ENCODE data around the gene DEK.
A peak's percentile ranks its signal among the peaks of the same experiment; 100 is the strongest.
"Not testable (repeated sequence)": the region's sequence is repeated elsewhere in the genome, so short reads cannot be mapped to it uniquely, and the experiment has no call there.

DEK gene

GRCh38 chr6:18237167-18237566, 27.2 kb downstream of the DEK start:
- DNase-seq: no peak

DNA sequence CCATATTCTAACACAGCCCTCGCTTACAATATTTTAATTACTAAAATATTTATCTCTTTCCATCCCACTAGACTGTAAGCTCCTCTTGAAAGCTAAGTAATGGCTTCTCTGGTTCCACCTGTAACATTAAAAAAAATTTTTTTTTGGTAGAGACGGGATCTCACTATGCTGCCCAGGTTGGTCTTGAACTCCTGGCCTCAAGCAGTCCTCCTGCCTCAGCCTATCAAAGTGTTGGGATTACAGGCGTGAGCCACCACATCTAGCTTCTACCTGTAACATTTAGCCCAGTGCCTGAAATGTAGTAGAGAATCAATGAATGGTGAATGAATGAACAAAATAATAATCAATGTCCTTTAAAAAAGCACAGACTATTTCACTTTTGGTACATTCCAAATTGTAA, 28.8 kb downstream of the DEK start:
- DNase-seq: no peak

DNA sequence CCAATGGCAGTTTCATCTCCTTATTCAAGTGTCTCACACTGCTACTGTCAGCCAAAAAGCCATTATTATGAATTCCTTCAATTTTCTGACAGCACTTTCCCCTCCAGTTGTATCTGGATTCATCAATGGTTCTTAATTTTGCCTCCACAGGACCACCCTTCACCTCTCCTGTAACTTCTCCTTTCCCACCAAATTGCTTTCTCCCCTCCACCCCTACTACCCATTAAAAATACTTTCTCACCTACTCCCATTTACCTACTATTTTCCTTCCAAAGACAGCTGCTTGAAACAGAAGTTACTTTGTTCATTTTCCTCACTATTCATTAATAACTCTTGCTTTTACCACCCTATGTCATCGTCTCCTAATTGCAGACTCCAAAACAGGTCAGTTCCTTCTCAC, 29.8 kb downstream of the DEK start:
- no peak for DNase-seq

- DNase-seq: not testable (repeated sequence)
Measured at GRCh38 chr6:18233770-18234169, 30.6 kb downstream of the DEK start.

DNA sequence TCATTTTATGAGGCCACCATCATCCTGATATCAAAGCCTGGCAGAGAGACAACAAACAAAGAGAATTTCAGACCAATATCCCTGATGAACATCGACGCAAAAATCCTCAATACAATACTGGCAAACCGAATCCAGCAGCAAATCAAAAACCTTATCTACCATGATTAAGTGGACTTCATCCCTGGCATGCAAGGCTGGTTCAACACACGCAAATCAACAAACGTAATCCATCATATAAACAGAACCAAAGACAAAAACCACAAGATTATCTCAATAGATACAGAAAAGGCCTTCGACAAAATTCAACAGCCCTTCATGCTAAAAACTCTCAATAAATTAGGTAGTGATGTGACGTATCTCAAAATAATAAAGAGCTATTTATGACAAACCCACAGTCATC, 32.5 kb downstream of the DEK start:
- DNase-seq: not testable (repeated sequence)

- DNase-seq: not testable (repeated sequence)
Measured at GRCh38 chr6:18228590-18228989, 35.7 kb downstream of the DEK start.

- not testable (repeated sequence) for DNase-seq
Measured at GRCh38 chr6:18227166-18227565, 37.2 kb downstream of the DEK start.

DNA sequence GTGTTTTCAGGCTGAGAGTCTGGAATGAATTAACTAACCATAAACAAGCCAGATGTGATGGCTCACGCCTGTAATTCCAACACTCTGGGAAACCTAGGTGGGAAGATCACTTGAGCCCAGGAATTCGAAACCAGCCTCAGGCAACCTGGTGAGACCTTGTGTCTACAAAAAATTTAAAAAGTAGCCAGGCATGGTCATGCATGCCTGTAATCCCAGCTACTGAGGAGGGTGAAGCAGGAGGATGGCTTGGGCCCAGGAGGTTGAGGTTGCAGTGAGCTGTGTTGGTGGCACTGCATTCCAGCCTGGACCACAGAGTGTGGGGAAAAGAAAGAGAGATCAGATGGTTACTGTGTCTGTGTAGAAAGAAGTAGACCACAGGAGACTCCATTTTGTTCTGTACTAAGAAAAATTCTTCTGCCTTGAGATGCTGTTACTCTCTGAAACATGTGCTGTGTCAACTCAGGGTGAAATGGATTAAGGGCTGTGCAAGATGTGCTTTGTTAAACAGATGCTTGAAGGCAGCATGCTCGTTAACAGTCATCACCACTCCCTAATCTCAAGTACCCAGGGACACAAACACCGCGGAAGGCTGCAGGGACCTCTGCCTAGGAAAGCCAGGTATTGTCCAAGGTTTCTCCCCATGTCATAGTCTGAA, 37.8 kb downstream of the DEK start:
- DNase-seq: not testable (repeated sequence)

DNA sequence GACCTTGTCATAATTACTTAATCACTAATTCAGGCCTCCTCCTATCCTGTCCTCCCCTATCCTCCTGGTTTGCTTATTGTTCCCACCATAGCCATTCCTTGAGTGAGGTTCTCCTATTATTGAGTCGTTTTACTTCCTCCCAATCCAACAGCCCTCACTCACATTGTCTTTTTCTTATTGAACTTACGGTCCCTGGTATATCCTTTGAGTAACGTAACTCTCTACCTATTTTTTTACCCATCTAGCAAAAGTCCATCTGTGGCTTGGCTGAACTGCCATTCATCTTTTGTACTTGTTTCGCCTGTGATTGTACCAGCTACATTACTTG, 43.1 kb downstream of the DEK start:
- no peak for DNase-seq

DNA sequence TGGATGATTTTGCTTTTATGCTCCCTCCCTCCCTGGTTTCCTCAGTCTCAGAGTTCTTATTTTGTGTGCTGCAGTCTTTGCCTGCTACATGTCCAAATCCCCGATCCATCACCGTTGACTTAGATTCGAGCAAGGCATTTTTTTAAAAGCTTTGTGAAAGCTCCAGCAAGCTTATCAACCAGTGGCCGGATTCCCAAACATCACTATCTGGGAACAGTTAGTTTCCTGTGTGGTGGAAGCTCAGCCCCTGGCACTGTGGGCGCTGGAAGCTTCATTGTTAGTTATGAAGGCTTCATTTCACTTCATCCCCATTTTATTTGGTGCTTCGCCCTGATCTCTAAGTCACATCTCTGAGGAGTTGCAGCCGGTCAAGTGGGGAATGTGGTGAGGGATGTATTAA, 44.7 kb downstream of the DEK start:
- peak in 1 of 14 donors; percentile 9 for DNase-seq

DNA sequence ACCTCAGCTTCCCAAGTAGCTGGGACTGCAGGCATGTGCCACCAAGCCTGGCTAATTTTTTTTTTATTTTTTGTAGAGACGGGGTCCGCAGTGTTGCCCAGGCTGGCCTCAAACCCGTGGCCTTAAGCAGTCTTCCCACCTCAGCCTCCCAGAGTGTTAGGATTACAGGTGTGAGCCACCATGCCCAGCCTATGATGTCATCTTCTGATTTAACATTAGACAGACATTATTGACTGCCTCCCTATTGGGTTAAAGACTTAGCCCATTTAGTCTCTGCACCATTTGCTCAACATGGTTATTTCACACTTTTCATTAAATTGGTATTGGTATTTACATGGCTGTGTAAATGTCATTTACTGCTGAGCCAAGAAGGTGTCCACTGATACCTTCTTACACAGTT, 46.1 kb downstream of the DEK start:
- DNase-seq: no peak

- no peak for DNase-seq
Measured at GRCh38 chr6:18216411-18216810, 47.9 kb downstream of the DEK start.

DNA sequence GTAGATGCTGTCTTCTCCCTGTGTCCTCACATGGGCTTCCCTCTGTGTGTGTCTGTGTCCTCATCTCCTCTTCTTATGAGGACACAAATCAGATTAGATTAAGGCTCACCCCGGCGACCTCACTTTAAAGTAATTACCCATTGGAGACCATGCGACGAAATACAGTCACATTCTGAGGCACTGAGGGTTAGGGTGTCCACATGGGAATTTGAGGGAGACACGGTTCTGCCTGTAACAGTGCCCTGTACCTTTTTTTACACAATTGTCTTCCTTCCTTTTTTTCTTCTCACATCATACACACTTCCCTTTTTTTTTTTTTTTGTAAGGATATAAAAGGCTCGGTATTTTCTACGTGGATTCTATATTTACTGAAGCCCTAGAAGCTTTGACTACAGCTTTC, 48.9 kb downstream of the DEK start:
- DNase-seq: no peak

GRCh38 chr6:18214003-18214402, 50.3 kb downstream of the DEK start:
- no peak for DNase-seq

DNA sequence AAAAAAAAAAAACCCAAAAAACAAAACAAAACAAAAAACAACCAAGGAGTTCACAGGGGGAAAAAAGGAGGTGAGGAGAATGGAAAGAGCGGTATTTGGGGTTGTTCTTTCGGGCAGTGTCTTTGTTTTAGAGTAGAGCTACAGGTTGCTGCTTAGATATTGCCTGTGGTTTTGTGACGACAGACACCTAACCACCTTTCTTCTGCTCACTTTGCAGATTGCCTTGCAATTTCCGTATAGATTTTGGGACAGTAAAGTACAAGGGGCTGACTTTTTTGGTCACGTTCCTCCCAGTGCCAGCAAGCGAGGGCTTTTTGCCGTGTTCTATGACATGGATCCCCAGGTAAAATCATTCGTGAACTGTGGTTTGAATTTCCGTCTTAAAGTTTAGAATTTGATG, 50.9 kb downstream of the DEK start:
- DNase-seq: no peak

DNA sequence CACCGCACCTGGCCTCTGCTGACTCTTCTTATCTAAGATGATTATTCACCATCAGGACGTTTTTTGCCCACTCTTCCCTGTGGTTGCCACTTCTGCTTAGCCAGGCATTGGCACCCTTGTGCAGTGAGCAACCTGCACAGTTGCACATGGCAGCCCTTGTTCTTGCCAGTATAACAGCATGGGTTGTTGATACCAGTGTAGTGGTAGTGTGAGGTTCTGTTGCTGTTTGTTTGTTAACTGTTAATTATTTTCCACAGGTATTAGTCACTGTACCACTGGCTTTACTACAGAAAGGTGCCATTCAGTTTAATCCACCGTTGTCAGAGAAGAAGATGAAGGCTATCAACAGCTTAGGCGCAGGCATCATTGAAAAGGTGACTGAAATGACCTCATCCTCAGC, 52.1 kb downstream of the DEK start:
- no peak for DNase-seq

- DNase-seq: no peak
Measured at GRCh38 chr6:18211338-18211737, 53.0 kb downstream of the DEK start.

- DNase-seq: no peak
Measured at GRCh38 chr6:18210707-18211106, 53.6 kb downstream of the DEK start.

DNA sequence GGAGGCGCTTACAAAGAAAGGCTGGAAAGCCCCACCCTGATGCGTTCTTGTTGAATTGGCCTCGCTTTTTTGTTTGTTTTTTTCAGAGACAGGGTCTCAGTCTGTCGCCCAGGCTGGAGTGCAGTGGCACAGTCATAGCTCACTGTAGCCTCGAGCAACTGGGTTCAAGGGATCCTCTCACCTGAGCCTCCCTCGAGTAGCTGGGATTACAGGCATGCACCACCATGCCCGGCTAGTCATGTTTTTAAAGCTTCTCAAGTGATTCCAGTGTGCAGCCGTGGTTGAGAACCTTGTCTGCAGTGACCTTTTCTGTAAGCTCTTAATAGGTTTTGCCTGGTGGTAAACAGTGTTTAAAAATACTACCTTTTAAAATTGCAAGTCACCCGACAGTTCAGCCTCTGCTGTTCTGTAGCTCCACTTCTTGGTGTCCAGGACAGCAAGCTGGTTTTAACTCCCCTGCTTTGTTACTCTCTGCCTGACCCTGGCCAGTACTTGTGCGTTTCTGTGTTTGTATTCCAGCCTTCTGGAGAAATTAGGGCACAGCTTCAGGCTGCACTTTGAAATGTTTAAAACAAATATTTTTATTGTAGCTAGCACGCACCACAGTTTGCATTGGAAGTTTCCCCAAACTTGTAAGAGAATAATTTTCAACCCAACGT, 54.7 kb downstream of the DEK start:
- no peak for DNase-seq

- DNase-seq: not testable (repeated sequence)
Measured at GRCh38 chr6:18208778-18209177, 55.6 kb downstream of the DEK start.

GRCh38 chr6:18207949-18208348, 56.4 kb downstream of the DEK start:
- DNase-seq: no peak

DNA sequence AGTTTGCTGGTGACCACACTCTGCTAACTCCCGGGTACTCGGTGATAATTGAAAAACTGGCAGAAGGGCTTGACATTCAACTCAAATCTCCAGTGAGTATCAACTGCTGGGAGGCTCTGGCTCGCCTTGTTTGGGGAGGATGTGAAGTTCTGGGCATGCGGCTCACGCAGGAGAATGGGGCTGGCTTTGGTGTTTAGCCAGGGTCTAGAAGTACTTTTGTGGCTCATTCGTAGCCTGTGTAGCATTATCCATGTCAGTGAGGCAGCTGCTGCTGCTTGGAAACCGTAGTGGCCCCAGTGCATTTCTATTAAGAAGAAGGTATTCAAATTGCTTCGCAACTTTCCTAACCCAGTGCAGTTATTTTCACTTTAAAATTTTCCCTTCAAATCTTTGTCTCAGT, 56.9 kb downstream of the DEK start:
- peak in 7 of 14 donors; percentile 9 to 27 (median 18) for DNase-seq

DNA sequence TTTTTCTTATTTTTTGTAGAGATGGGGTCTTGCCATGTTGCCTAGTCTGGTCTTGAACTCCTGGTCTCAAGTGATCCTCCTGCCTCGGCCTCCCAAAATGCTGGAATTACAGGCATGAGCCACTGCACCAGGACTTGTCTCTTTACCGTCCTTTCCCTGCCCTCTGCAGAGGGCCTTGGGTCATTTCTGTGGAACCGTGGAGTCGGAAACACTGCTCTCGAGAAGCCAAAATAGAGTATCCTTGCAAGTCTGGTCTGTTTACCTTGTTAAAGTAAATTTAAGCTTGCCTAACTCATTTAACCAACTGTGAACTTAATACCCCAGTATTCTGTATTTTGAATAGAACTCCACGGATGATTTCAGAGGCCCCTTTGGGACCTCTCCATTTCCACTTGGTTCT, 57.7 kb downstream of the DEK start:
- DNase-seq: no peak

GRCh38 chr6:18204691-18205090, 59.6 kb downstream of the DEK start:
- DNase-seq: no peak

GRCh38 chr6:18203786-18204185, 60.5 kb downstream of the DEK start:
- no peak for DNase-seq
